ENCODE results near the gene CRY2. TPM values are rescaled to one million over a fixed set of nuclear protein-coding genes. Genes with fewer than 3 reads are reported as not detected.

The CRY2 gene
- total RNA-seq, 1 donor from 2014 or later = 23.8 TPM

- TF ChIP-seq CTCF (conservative IDR thresholded peaks at IDR 0.05) = no peak
- Mint-ChIP-seq H3K27me3 (ENCODE audit: low read depth) (no peaks in the 10 kb centered on the region), H3K4me1 (no peaks in the 10 kb centered on the region), H3K4me3 (no peak overlapping the region), H3K36me3 (ENCODE audit: low read depth) (no peaks in the 10 kb centered on the region), H3K27ac (ENCODE audit: unreplicated experiment) (no peak overlapping the region), H3K9me3 (no peaks in the 10 kb centered on the region)
- no peak for DNase-seq (ENCODE audit: low read depth, low spot score)
These were observed 12.4 kb downstream of the CRY2 start for GRCh38 chr11:45859661-45860140.

- Mint-ChIP-seq H3K4me3 (no peak overlapping the region), H3K4me1 (no peaks in the 10 kb centered on the region), H3K27ac (ENCODE audit: unreplicated experiment) (no peak overlapping the region), H3K36me3 (ENCODE audit: low read depth) (no peaks in the 10 kb centered on the region), H3K27me3 (ENCODE audit: low read depth) (no peaks in the 10 kb centered on the region), H3K9me3 (no peaks in the 10 kb centered on the region)
- TF ChIP-seq CTCF (conservative IDR thresholded peaks at IDR 0.05) = no peak
- DNase-seq (ENCODE audit: low read depth, low spot score) = no peak
These were observed 13.1 kb downstream of the CRY2 start for GRCh38 chr11:45860348-45860747.

DNA sequence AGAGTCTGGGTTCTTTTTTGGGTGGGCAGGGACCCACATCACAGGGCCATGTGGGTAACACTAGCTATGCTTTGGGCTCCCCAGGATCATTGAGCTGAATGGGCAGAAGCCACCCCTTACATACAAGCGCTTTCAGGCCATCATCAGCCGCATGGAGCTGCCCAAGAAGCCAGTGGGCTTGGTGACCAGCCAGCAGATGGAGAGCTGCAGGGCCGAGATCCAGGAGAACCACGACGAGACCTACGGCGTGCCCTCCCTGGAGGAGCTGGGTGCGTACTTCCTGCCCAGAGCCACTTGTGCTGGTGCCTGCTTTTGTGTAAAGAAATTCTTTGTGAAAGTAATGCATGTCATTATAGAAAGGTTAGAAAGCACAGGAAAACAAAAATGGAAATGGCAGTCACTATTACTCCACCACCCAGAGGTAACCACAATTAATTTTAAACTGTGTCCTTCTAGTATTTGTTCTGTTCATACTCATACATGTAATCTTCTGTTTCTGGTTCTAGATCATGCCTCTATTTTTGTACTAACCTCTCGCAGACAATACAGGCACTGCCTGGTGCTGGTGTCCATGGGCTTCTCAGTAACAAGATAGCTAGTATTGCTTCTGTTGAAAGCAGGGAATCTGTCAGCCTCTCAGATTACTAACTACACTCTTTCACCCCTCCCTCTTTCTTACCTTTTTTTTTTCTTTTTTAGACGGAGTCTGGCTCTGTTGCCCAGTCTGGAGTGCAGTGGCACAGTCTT is 13.7 kb downstream of the CRY2 start:
- Mint-ChIP-seq H3K9me3 (no peaks in the 10 kb centered on the region), H3K27me3 (ENCODE audit: low read depth) (no peaks in the 10 kb centered on the region), H3K4me1 (no peaks in the 10 kb centered on the region), H3K4me3 (no peak overlapping the region), H3K27ac (ENCODE audit: unreplicated experiment) (no peak overlapping the region), H3K36me3 (ENCODE audit: low read depth) (no peaks in the 10 kb centered on the region)
- TF ChIP-seq CTCF (conservative IDR thresholded peaks at IDR 0.05) = no peak
- DNase-seq (ENCODE audit: low read depth, low spot score) = no peak

DNA sequence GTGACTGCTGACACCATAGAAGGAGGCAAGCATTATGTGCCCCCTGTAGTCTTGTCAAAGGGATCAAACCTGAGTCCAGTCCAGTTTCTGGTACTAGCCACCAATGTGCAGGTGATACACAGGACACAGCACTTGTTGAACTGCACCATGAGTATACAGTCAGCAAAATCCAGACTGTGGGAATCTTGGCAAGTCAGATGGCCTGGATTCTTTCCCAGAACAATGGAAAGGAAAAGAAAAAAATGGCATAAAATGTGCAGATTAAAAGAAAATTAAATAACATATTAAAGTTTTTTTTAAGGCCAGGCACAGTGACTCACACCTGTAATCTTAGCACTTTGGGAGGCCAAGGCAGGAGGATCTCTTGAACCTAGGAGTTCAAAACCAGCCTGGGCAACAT is 16.8 kb downstream of the CRY2 start:
- no peak for TF ChIP-seq CTCF (conservative IDR thresholded peaks at IDR 0.05)
- H3K4me1 Mint-ChIP-seq = no peaks in the 10 kb centered on the region
- no peaks in the 10 kb centered on the region for H3K36me3 Mint-ChIP-seq (ENCODE audit: low read depth)
- no peaks in the 10 kb centered on the region for H3K27me3 Mint-ChIP-seq (ENCODE audit: low read depth)
- no peak for DNase-seq (ENCODE audit: low read depth, low spot score)
- H3K27ac Mint-ChIP-seq (ENCODE audit: unreplicated experiment) = no peak overlapping the region
- H3K4me3 Mint-ChIP-seq = no peak overlapping the region
- H3K9me3 Mint-ChIP-seq = no peaks in the 10 kb centered on the region

DNA sequence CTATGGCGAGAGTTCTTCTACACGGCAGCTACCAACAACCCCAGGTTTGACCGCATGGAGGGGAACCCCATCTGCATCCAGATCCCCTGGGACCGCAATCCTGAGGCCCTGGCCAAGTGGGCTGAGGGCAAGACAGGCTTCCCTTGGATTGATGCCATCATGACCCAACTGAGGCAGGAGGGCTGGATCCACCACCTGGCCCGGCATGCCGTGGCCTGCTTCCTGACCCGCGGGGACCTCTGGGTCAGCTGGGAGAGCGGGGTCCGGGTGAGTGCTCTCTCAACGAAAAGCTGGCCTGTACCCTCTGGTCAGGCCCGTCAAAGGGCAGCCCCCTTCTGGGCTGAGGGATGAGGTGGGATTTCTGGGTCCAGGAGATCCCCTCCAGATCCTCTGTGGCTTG is 22.3 kb downstream of the CRY2 start:
- no peak for TF ChIP-seq CTCF (conservative IDR thresholded peaks at IDR 0.05)

More for the DNA sequence above, 22.3 kb downstream of the CRY2 start:
- Mint-ChIP-seq H3K27me3 (ENCODE audit: low read depth) (no peaks in the 10 kb centered on the region), H3K4me3 (no peak overlapping the region), H3K9me3 (no peaks in the 10 kb centered on the region), H3K36me3 (ENCODE audit: low read depth) (peaks cover 3% of the 10 kb centered on the region), H3K27ac (ENCODE audit: unreplicated experiment) (no peak overlapping the region), H3K4me1 (peaks cover 5% of the 10 kb centered on the region)
- DNase-seq (ENCODE audit: low read depth, low spot score) = no peak

Measured in neural crest cell (in vitro differentiated cells).